Omental fat pad (tissue), 4 donors: ENCODE measurements around the gene CCNO. TPM values are rescaled to one million over a fixed set of nuclear protein-coding genes. Genes with fewer than 3 reads are reported as not detected.

Experiments
- ATAC-seq: fragments of 150-250 bp; one replicate; pipeline ENCODE4 v1.9.1; 2016; ENCODE audit warnings: mild to moderate bottlenecking, moderate library complexity; ENCODE audit not compliant: low FRiP score
- DNase-seq: peaks from one replicate; pipeline ENCODE4 v3.0.0-alpha.2; 2019; ENCODE audit warnings: low spot score
- CTCF ChIP-seq, 3 donors: fragments of 450-650 bp; IDR thresholded peaks; one replicate each; pipeline ENCODE4 v1.5.1; 2016 to 2017; ENCODE audit warnings: antibody characterized with exemption in 3 of 3, mild to moderate bottlenecking in 3 of 3, moderate library complexity in 2 of 3
- total RNA-seq, 4 donors: library from RNA; depleted of rRNA; stranded (reverse); fragments of >200 nt; gene quantifications; one replicate each; pipeline ENCODE4 v1.1.0, GENCODE V29; 2016

CCNO gene
- total RNA-seq, 4 donors from 2014 or later: not detected

GRCh38 chr5:55191165-55191564, 42.2 kb downstream of the CCNO start:
- ATAC-seq (no peak), DNase-seq (no peak)
- no peak for TF ChIP-seq CTCF (IDR thresholded peaks at IDR 0.05)

- TF ChIP-seq CTCF (IDR thresholded peaks at IDR 0.05): no peak
- DNase-seq: no peak
- ATAC-seq: no peak
Measured at GRCh38 chr5:55188656-55189540, 44.5 kb downstream of the CCNO start.

GRCh38 chr5:55187370-55187769, 46.0 kb downstream of the CCNO start:
- no peak for TF ChIP-seq CTCF (IDR thresholded peaks at IDR 0.05)
- ATAC-seq: no peak
- no peak for DNase-seq

Other genes starting within 250 kb of the CCNO start
- under 1 TPM in 1 of 4 donors, not detected in 3; 0.36 TPM for gene ESM1, start 248.0 kb downstream of the CCNO start, total RNA-seq
- gene GZMK, start 209.4 kb downstream of the CCNO start, total RNA-seq: 1 to 10 TPM in 3 of 4 donors, not detected in 1; 2.7 to 4.4 (median 3.1) TPM
- 1 to 10 TPM in 2 of 4 donors, under 1 TPM in 1, not detected in 1; 0.96 to 4.8 (median 1.8) TPM for gene GZMA, start 131.0 kb downstream of the CCNO start, total RNA-seq
- 10 to 100 TPM in 3 of 4 donors, 1 to 10 TPM in 1; 9.5 to 30.9 (median 17.7) TPM for gene GPX8, start 73.4 kb downstream of the CCNO start, total RNA-seq
- gene CDC20B, start 60.4 kb downstream of the CCNO start, total RNA-seq: not detected
- not detected for gene MCIDAS, start 6.3 kb downstream of the CCNO start, total RNA-seq
- gene DHX29, start 74.1 kb upstream of the CCNO start, total RNA-seq: 10 to 100 TPM; 23.0 to 29.2 (median 25.7) TPM
- 100 to 1,000 TPM in 1 of 4 donors, 10 to 100 TPM in 3; 82.5 to 102 (median 86.1) TPM for gene MTREX, start 74.4 kb upstream of the CCNO start, total RNA-seq